NCI-H1105 treated with DMSO at 0.1 percent for 48 hours (cell line): Measurements from ENCODE around the gene HID1.
A peak's percentile ranks its signal among the peaks of the same experiment; 100 is the strongest.

Experiments
- DNase-seq: peaks from one replicate; lab custom pipeline; 2025; lab: John Stamatoyannopoulos, UW

Gene HID1

GRCh38 chr17:75001915-75002843 lies 29.6 kb upstream of the HID1 start:
- no peak for DNase-seq

GRCh38 chr17:74999523-74999922 lies 27.0 kb upstream of the HID1 start:
- DNase-seq: no peak

- no peak for DNase-seq
Measured at GRCh38 chr17:74998783-74999182, 26.2 kb upstream of the HID1 start.

GRCh38 chr17:74995847-74996246 lies 23.3 kb upstream of the HID1 start:
- no peak for DNase-seq

GRCh38 chr17:74994440-74994839 lies 21.9 kb upstream of the HID1 start:
- DNase-seq: no peak

- no peak for DNase-seq
Measured at GRCh38 chr17:74992223-74992622, 19.7 kb upstream of the HID1 start.

- DNase-seq: no peak
Measured at GRCh38 chr17:74990581-74991105, 18.1 kb upstream of the HID1 start.

GRCh38 chr17:74987909-74988711 lies 15.6 kb upstream of the HID1 start:
- no peak for DNase-seq

GRCh38 chr17:74987418-74987908 lies 14.9 kb upstream of the HID1 start, which contains the start of gene CDR2L:
Gene CDR2L (plus strand): TSS chr17:74987632. CDS start chr17:74988044, 412 bp downstream.
- peak; percentile 89 for DNase-seq

GRCh38 chr17:74986206-74986576 lies 13.6 kb upstream of the HID1 start:
- no peak for DNase-seq

- peak; percentile 45 for DNase-seq
Measured at GRCh38 chr17:74982663-74983313, 10.2 kb upstream of the HID1 start.

- peak; percentile 74 for DNase-seq
Measured at GRCh38 chr17:74981979-74982662, 9.6 kb upstream of the HID1 start.

GRCh38 chr17:74981318-74981978 lies 8.9 kb upstream of the HID1 start:
- DNase-seq: no peak

- DNase-seq: no peak
Measured at GRCh38 chr17:74979408-74980146, 7.0 kb upstream of the HID1 start.

GRCh38 chr17:74978240-74978639 lies 5.7 kb upstream of the HID1 start:
- DNase-seq: no peak

- DNase-seq: no peak
Measured at GRCh38 chr17:74977802-74978201, 5.2 kb upstream of the HID1 start.

- no peak for DNase-seq
Measured at GRCh38 chr17:74975943-74976342, 3.4 kb upstream of the HID1 start.

GRCh38 chr17:74972973-74973328 lies 392 bp upstream of the HID1 start:
- DNase-seq: no peak

GRCh38 chr17:74971842-74972106 lies 785 bp downstream of the HID1 start:
- no peak for DNase-seq

GRCh38 chr17:74971069-74971841 lies 1.3 kb downstream of the HID1 start:
- no peak for DNase-seq
